Activated naive CD4-positive, alpha-beta T cell treated with anti-CD3 and anti-CD28 coated beads, Interleukin-2, amount 50 U/mL, for 16 hours (primary cell): ENCODE measurements around the gene SLC5A1.
"Not testable (repeated sequence)": the region's sequence is repeated elsewhere in the genome, so short reads cannot be mapped to it uniquely, and the experiment has no call there.

ENCODE experiments used
- DNase-seq: peaks from one replicate; pipeline ENCODE4 v3.0.0-alpha.2; 2020

SLC5A1 gene

GRCh38 chr22:32097881-32098499, 54.9 kb downstream of the SLC5A1 start:
- no peak for DNase-seq

- no peak for DNase-seq
These were observed 57.6 kb downstream of the SLC5A1 start for GRCh38 chr22:32100711-32101110.

- DNase-seq: no peak
These were observed 60.7 kb downstream of the SLC5A1 start for GRCh38 chr22:32103658-32104315.

GRCh38 chr22:32106930-32107329, 63.9 kb downstream of the SLC5A1 start:
- no peak for DNase-seq

- DNase-seq: no peak
These were observed 69.3 kb downstream of the SLC5A1 start for GRCh38 chr22:32112380-32112779.

GRCh38 chr22:32119568-32120235, 76.6 kb downstream of the SLC5A1 start:
- DNase-seq: no peak

GRCh38 chr22:32120603-32121002, 77.5 kb downstream of the SLC5A1 start:
- no peak for DNase-seq

- DNase-seq: no peak
These were observed 79.8 kb downstream of the SLC5A1 start for GRCh38 chr22:32122899-32123298.

- DNase-seq: no peak
These were observed 80.6 kb downstream of the SLC5A1 start for GRCh38 chr22:32123657-32124056.

GRCh38 chr22:32127904-32128303, 84.8 kb downstream of the SLC5A1 start:
- no peak for DNase-seq

GRCh38 chr22:32130464-32130863, 87.4 kb downstream of the SLC5A1 start:
- no peak for DNase-seq

- no peak for DNase-seq
These were observed 89.1 kb downstream of the SLC5A1 start for GRCh38 chr22:32132126-32132525.

GRCh38 chr22:32132783-32133182, 89.7 kb downstream of the SLC5A1 start:
- DNase-seq: no peak

- DNase-seq: not testable (repeated sequence)
These were observed 91.7 kb downstream of the SLC5A1 start for GRCh38 chr22:32134796-32135195.

- not testable (repeated sequence) for DNase-seq
These were observed 92.9 kb downstream of the SLC5A1 start for GRCh38 chr22:32135958-32136357.

- not testable (repeated sequence) for DNase-seq
These were observed 93.8 kb downstream of the SLC5A1 start for GRCh38 chr22:32136881-32137280.

GRCh38 chr22:32137731-32138324, 94.8 kb downstream of the SLC5A1 start:
- peak; percentile 55 for DNase-seq

GRCh38 chr22:32138576-32138975, 95.5 kb downstream of the SLC5A1 start:
- DNase-seq: not testable (repeated sequence)

GRCh38 chr22:32140688-32141087, 97.6 kb downstream of the SLC5A1 start:
- not testable (repeated sequence) for DNase-seq

- DNase-seq: no peak
These were observed 99.5 kb downstream of the SLC5A1 start for GRCh38 chr22:32142600-32142999.

GRCh38 chr22:32144496-32145274, 101.6 kb downstream of the SLC5A1 start:
- no peak for DNase-seq

GRCh38 chr22:32147128-32147527, 104.1 kb downstream of the SLC5A1 start:
- not testable (repeated sequence) for DNase-seq

- not testable (repeated sequence) for DNase-seq
These were observed 105.3 kb downstream of the SLC5A1 start for GRCh38 chr22:32148372-32148771.
